HG03439 (cell line): ENCODE data around the gene TNF.

Source experiments
- ATAC-seq: cut with Tn5 transposase; IDR thresholded peaks from one replicate; pipeline ENCODE4 v1.9.1; 2021; ENCODE audit warnings: mild to moderate bottlenecking, moderate library complexity; ENCODE audit not compliant: unreplicated experiment

The TNF gene

DNA sequence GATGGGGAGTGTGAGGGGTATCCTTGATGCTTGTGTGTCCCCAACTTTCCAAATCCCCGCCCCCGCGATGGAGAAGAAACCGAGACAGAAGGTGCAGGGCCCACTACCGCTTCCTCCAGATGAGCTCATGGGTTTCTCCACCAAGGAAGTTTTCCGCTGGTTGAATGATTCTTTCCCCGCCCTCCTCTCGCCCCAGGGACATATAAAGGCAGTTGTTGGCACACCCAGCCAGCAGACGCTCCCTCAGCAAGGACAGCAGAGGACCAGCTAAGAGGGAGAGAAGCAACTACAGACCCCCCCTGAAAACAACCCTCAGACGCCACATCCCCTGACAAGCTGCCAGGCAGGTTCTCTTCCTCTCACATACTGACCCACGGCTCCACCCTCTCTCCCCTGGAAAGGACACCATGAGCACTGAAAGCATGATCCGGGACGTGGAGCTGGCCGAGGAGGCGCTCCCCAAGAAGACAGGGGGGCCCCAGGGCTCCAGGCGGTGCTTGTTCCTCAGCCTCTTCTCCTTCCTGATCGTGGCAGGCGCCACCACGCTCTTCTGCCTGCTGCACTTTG lies at the start of gene TNF:
TSS of gene TNF (plus strand) at position 231 of the 567 bp plus-strand sequence. CDS start at position 408, 177 bp downstream.
- ATAC-seq, result no peak

- no peak for ATAC-seq
Measured at GRCh38 chr6:31525932-31526591, 49.3 kb upstream of the TNF start.

DNA sequence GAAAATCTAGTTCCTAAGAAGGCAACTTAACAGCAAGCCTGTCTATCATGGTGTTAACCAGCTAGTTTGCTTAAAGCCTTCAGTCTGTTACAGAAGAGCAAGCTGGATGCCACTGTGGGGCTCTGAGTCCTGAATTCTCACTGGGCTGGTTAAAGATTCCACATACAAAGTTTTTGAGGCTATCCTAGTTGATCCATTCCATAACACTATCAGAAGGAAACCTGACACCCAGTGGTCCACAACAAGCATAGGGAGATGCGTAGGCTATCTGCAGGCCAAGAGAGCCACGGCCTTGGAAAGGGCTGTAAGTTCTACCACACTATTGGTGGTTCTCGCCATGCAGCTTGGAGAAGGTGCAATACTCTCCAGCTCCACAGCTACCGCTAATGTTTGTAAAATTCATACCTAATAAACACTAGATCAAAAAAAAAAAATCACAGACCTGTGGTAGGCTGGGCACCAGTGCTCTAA lies 47.0 kb upstream of the TNF start:
- ATAC-seq, result no peak

DNA sequence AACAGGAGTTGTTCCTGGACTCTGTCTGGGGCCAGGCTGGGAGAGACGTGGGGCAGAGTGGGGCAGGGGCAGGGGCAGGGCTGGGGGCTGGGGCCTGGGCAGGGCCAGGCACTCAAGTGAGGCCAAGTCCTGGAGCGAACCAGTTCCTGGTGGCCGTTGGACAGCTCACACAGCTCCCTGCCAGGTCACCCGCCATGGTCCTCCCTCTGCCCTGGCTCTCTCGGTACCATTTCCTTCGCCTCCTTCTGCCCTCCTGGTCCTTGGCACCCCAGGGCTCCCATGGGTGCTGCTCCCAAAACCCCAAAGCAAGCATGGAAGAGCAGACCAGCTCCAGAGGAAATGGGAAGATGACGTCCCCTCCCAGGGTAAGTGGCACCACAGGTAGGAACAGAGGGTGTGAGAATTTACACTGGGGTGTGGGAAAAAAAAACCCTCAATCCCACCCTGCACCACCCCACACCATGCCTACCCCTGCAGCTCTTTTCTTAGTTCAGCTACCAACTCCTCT lies 46.5 kb upstream of the TNF start, which contains the start of gene MCCD1:
TSS of gene MCCD1 (plus strand) at position 142 of the 508 bp plus-strand sequence. CDS start at position 195, 53 bp downstream.
- no peak for ATAC-seq

- ATAC-seq, result no peak
Measured at GRCh38 chr6:31529329-31530150, 45.8 kb upstream of the TNF start.

DNA sequence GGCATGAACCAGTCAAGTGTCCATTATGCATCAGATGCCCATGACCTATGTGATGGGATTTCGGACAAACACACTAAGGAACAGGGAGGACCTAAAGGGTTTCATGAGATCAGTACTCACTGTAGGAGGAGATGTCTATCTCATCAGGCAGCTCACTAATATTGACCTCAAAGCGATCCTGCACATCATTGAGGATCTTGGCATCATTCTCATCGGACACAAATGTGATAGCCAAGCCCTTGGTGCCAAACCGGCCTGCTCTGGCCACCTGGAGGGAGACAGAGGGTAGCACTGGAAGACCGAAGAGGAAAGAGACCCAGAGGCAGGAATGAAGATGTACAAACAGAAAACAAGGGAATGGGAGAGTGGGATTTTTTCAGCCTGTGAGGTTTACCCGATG lies 44.7 kb upstream of the TNF start:
- no peak for ATAC-seq

GRCh38 chr6:31531162-31531561 lies 44.2 kb upstream of the TNF start:
- no peak for ATAC-seq

- ATAC-seq, result no peak
Measured at GRCh38 chr6:31531771-31532643, 43.4 kb upstream of the TNF start.

GRCh38 chr6:31532644-31533454 lies 42.5 kb upstream of the TNF start:
- ATAC-seq, result no peak

GRCh38 chr6:31533455-31533841 lies 41.9 kb upstream of the TNF start:
- ATAC-seq, result no peak

DNA sequence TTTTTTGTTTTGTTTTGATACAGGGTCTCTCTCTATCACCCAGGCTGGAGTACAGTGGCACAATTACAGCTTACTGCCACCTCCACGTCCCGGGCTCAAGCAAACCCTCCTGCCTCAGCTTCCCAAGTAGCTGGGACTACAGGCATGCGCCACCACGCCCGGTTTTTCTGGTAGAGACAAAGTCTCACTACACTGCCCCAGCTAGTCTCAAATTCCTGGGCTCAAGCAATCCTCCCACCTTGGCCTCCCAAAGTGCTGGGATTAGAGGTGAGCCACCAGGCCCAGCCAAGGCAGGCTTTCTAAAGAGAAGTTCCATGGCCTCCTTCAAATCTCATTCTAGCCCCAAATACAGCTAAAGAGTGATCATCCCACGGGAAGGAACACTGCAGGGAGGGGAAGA lies 41.4 kb upstream of the TNF start:
- ATAC-seq, result no peak

- no peak for ATAC-seq
Measured at GRCh38 chr6:31534521-31535040, 40.8 kb upstream of the TNF start.

DNA sequence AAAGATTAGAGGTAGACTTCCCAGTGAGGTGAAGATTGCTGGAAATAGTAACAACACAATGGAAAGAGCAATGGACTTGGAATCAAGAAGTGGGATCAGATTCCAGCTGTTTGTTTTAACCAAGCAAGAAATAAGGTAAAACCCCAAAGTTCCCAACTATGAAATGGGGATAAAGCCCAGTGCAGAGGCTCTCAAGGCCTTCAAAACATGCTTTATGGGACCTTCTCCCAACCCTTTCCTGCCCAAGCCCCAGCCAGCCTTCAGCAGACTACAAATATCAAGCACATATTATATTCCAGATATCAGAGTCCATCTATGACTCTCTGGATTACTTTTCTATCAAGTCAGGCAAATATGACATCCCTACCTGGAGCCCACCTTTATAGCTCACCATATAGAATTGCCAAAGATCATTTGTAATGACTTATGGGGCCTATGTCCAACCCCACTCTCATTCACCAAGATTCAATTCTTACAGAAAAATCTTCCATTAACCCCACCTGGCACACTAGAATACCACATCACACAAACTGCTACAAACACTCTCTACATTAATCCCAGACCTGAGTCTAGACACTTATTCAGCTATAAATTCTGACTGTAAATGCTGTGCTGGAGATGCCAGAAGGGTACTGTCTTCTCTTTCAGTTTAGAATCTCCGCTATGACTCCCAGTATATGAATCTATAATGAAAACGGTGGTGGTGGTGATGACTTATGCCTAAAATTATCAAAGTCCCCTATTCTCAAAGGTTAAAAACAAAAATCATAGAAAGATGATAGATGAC lies 39.6 kb upstream of the TNF start:
- ATAC-seq, result no peak

GRCh38 chr6:31538805-31539400 lies 36.5 kb upstream of the TNF start:
- no peak for ATAC-seq

DNA sequence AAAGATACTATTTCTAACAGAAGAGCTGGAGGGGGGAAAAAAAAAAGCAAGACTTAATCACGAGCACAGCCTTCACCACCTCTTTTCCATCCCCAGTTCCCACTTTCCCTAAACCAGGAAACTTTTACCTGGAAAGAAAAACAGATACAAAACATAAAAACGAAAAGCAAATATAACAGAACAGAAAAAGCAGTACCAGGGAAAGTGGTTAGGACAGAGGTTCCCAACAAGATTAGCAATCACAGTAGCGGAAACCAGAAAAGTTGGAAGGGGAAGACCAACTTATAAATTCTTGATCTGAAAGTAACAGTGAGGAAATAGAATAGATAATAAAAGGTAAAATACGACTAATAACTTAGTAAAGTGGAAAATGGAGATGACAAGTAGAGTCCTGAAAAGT lies 34.7 kb upstream of the TNF start:
- no peak for ATAC-seq

GRCh38 chr6:31541059-31541657 lies 34.2 kb upstream of the TNF start:
- ATAC-seq, result no peak

DNA sequence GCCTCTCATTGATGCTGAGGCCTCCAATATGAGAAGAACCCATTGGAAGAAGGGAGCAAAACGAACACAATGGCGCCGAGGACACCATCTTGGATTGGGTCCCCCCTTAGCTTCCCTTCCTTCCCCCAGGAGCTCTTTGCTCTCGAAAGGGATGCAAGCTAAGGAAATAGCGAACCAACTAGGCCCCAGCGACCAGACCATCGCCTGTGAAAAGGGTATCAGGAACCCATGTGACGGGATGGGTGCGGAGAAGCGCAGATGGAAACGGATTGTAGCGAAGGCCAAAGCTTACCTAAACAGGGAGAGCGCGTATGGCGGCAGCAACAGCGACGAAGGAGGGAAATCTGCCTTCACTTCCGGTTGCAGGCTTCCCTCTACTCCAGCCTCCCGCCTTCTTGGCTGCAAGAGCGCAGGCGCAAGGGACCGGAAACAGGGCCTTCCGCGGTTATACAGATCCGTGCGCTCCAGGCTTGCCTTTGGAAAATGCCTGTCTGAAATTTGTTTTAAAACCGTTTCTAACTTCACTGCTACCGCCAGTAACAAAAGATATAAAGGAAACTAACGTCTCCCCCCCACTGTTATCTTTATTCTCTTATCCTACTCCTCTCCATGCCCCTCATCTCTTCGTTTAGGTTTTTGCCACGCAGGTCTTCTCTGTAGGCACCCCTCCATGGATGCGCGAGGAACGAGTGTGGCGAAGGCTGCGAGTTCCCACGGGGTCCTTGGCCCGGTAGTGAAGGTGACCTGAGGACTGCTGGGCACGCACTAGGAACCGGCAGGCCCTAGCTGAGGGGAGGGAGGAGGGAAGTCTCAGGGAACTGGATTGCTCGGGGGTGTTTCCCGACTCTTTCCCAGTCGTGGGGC lies 33.5 kb upstream of the TNF start, which contains the start of gene DDX39B:
TSS of gene DDX39B (minus strand) at position 346 of the 864 bp plus-strand sequence. CDS start 1,471 bp downstream, outside the sequence.
- peak; percentile 73 for ATAC-seq
